Raji (cell line): ENCODE results near the gene TCN2.

Source experiments
- POLR2A ChIP-seq: IDR thresholded peaks from 2 replicates; pipeline ENCODE4 v1.6.1; 2011; ENCODE audit warnings: low read depth, low read length, control low read depth; ENCODE audit not compliant: insufficient read depth

Gene TCN2

GRCh38 chr22:30606455-30607299 is at the start of gene TCN2:
TSS of gene TCN2 (plus strand) at chr22:30607174. CDS start at chr22:30607332, 158 bp downstream.
- TF ChIP-seq POLR2A = no peak

GRCh38 chr22:30557243-30557642 is 49.7 kb upstream of the TCN2 start:
- no peak for TF ChIP-seq POLR2A

GRCh38 chr22:30559889-30560288 is 47.1 kb upstream of the TCN2 start:
- no peak for TF ChIP-seq POLR2A

GRCh38 chr22:30561402-30562189 is 45.4 kb upstream of the TCN2 start:
- no peak for TF ChIP-seq POLR2A

- no peak for TF ChIP-seq POLR2A
Observed at GRCh38 chr22:30562366-30562765, 44.6 kb upstream of the TCN2 start.

GRCh38 chr22:30564045-30564760 is 42.8 kb upstream of the TCN2 start:
- no peak for TF ChIP-seq POLR2A

- TF ChIP-seq POLR2A = no peak
Observed at GRCh38 chr22:30564761-30565119, 42.2 kb upstream of the TCN2 start.

- TF ChIP-seq POLR2A = no peak
Observed at GRCh38 chr22:30565341-30565740, 41.6 kb upstream of the TCN2 start.

- TF ChIP-seq POLR2A = no peak
Observed at GRCh38 chr22:30566125-30566524, 40.8 kb upstream of the TCN2 start.

- TF ChIP-seq POLR2A = no peak
Observed at GRCh38 chr22:30568137-30568805, 38.7 kb upstream of the TCN2 start.

GRCh38 chr22:30569674-30570202 is 37.2 kb upstream of the TCN2 start:
- no peak for TF ChIP-seq POLR2A

GRCh38 chr22:30572210-30572609 is 34.8 kb upstream of the TCN2 start:
- TF ChIP-seq POLR2A = no peak

GRCh38 chr22:30572840-30573593 is 34.0 kb upstream of the TCN2 start:
- no peak for TF ChIP-seq POLR2A

GRCh38 chr22:30573594-30574094 is 33.3 kb upstream of the TCN2 start:
- TF ChIP-seq POLR2A = no peak
